BE2C (cell line): ENCODE data around the gene ZFPM1.
"Not testable (repeated sequence)": the region's sequence is repeated elsewhere in the genome, so short reads cannot be mapped to it uniquely, and the experiment has no call there.

Source experiments
- DNase-seq: peaks from one replicate; pipeline ENCODE4 v3.0.0-alpha.2; 2020
- H3K27me3 ChIP-seq: fragments of 250-450 bp; sonication (Bioruptor Pico); 2 replicates; pipeline ENCODE4 v1.5.1; 2020; ENCODE audit warnings: mild to moderate bottlenecking
- H3K36me3 ChIP-seq: fragments of 250-450 bp; sonication (Bioruptor Pico); 2 replicates; pipeline ENCODE4 v1.5.1; 2020; ENCODE audit warnings: mild to moderate bottlenecking
- H3K4me1 ChIP-seq: fragments of 250-450 bp; sonication (Bioruptor Pico); 2 replicates; pipeline ENCODE4 v1.5.1; 2020
- H3K4me3 ChIP-seq: 2 replicates; pipeline ENCODE4 v1.5.1; 2011; ENCODE audit warnings: low read depth, low read length
- H3K9me3 ChIP-seq: fragments of 250-450 bp; sonication (Bioruptor Pico); 2 replicates; pipeline ENCODE4 v1.5.1; 2020
- CTCF ChIP-seq: IDR thresholded peaks from 2 replicates; pipeline ENCODE4 v1.5.1; 2012; ENCODE audit warnings: mild to moderate bottlenecking, low read depth, low read length

Gene ZFPM1

GRCh38 chr16:88516601-88517061, 63.6 kb downstream of the ZFPM1 start:
- Histone ChIP-seq H3K36me3 (no peaks in the 10 kb centered on the region), H3K27me3 (no peaks in the 10 kb centered on the region), H3K9me3 (no peaks in the 10 kb centered on the region), H3K4me3 (no peak overlapping the region), H3K4me1 (peaks cover 20% of the 10 kb centered on the region)
- DNase-seq, result no peak
- no peak for TF ChIP-seq CTCF

DNA sequence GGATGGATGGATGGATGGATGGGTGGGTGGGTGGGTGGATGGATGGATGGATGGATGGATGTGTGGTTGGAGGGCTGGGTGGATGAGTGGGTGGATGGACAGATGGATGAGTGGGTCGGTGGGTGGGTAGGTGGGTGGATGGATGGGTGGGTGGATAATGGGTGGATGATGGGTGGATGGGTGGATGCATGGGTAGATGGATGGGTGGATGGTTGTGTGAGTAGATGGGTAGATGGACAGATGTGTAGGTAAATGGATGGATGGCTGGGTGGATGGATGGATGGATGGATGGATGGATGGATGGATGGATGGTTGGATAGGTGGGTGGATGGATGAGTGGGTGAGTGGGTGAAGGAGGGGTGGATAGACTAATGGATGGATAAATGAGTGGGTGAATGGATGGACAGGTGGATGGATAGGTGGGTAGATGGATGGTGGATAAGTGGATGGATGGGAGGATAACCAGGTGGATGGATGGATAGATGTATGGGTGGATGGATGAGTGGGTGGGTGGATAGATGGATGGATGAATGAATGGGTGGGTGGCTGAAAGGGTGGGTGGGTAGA, 64.2 kb downstream of the ZFPM1 start:
- not testable (repeated sequence) for H3K27me3 ChIP-seq, H3K4me3 ChIP-seq, H3K9me3 ChIP-seq, DNase-seq, H3K36me3 ChIP-seq
- H3K4me1 ChIP-seq, result peaks cover 20% of the 10 kb centered on the region

DNA sequence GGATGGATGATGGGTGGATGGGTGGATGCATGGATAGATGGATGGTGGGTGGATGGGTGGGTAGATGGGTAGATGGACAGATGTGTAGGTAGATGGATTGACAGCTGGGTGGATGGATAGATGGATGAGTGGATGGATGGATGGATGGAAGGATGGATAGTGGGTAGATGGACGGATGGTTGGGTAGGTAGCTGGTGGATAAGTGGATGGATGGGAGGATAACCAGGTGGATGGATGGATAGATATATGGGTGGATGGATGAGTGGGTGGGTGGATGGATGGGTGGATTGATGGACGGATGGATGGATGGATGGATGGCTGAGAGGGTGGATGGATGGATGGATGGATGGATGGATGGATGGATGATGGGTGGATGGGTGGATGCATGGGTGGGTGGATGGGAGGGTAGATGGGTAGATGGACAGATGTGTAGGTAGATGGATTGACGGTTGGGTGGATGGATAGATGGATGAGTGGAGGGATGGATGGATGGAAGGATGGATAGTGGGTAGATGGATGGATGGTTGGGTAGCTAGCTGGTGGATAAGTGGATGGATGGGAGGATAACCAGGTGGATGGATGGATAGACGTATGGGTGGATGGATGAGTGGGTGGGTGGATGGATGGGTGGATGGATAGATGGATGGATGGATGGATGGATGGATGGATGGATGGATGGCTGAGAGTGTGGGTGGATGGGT, 65.5 kb downstream of the ZFPM1 start:
- not testable (repeated sequence) for H3K27me3 ChIP-seq, DNase-seq, H3K36me3 ChIP-seq, H3K4me3 ChIP-seq, H3K4me1 ChIP-seq, H3K9me3 ChIP-seq

DNA sequence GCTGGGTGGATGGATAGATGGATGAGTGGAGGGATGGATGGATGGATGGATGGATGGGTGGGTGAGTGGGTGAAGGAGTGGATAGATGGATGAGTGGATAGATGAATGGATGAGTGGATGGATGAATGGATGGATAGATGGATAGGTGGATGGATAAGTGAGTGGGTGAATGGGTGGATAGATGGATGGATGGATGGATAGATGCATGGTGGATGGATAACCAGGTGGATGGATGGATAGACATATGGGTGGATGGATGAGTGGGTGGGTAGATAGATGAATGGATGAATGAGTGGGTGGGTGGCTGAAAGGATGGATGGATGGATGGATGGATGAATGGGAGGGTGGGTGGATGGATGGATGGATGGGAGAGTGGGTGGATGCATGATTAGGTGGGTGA, 66.2 kb downstream of the ZFPM1 start:
- Histone ChIP-seq H3K27me3 (no peaks in the 10 kb centered on the region), H3K36me3 (no peaks in the 10 kb centered on the region), H3K4me3 (no peak overlapping the region), H3K4me1 (peaks cover 3% of the 10 kb centered on the region; the same call in 1 of the 2 replicates), H3K9me3 (no peaks in the 10 kb centered on the region)
- TF ChIP-seq CTCF, result no peak
- DNase-seq, result no peak

- no peak for TF ChIP-seq CTCF
- H3K27me3 ChIP-seq, result no peaks in the 10 kb centered on the region
- DNase-seq, result no peak
- no peaks in the 10 kb centered on the region for H3K9me3 ChIP-seq
- no peaks in the 10 kb centered on the region for H3K4me1 ChIP-seq
- no peak overlapping the region for H3K4me3 ChIP-seq
- no peaks in the 10 kb centered on the region for H3K36me3 ChIP-seq
Measured at GRCh38 chr16:88519938-88520653, 67.0 kb downstream of the ZFPM1 start.

GRCh38 chr16:88521674-88522073, 68.6 kb downstream of the ZFPM1 start:
- no peaks in the 10 kb centered on the region for H3K4me1 ChIP-seq
- no peaks in the 10 kb centered on the region for H3K9me3 ChIP-seq
- H3K36me3 ChIP-seq, result no peaks in the 10 kb centered on the region
- TF ChIP-seq CTCF, result no peak
- no peak for DNase-seq
- no peak overlapping the region for H3K4me3 ChIP-seq
- H3K27me3 ChIP-seq, result no peaks in the 10 kb centered on the region
